Ectodermal cell (in vitro differentiated cells): ENCODE results near the gene SORCS2.

ENCODE experiments used
- H3K27ac ChIP-seq: 2 replicates; pipeline ENCODE4 v1.7.0; 2013; ENCODE audit warnings: mild to moderate bottlenecking, low read depth, low read length; ENCODE audit not compliant: insufficient read depth, poor library complexity, severe bottlenecking
- H3K27me3 ChIP-seq: 2 replicates; pipeline ENCODE4 v1.7.0; 2013; ENCODE audit warnings: mild to moderate bottlenecking, low read length; ENCODE audit not compliant: insufficient read depth, control insufficient read depth, poor library complexity, severe bottlenecking
- H3K36me3 ChIP-seq: one replicate; pipeline ENCODE4 v1.7.0; 2013; ENCODE audit warnings: low read length; ENCODE audit not compliant: control insufficient read depth, insufficient read depth
- H3K4me1 ChIP-seq: one replicate; pipeline ENCODE4 v1.7.0; 2013; ENCODE audit warnings: low read length; ENCODE audit not compliant: control insufficient read depth, insufficient read depth
- H3K4me3 ChIP-seq: 2 replicates; pipeline ENCODE4 v1.7.0; 2013; ENCODE audit warnings: low read depth, low read length, control low read depth; ENCODE audit not compliant: insufficient read depth
- H3K9me3 ChIP-seq: 2 replicates; pipeline ENCODE4 v1.7.0; 2013; ENCODE audit warnings: mild to moderate bottlenecking, low read length, moderate library complexity; ENCODE audit not compliant: control insufficient read depth
- WGBS, 2 experiments: methylation state at CpG; one replicate each; pipeline ENCODE4 v1.1.7; 2013; ENCODE audit warnings: missing lambda C conversion rate in 2 of 2; 5-methylcytosine and 5-hydroxymethylcytosine counted together

SORCS2 gene

DNA sequence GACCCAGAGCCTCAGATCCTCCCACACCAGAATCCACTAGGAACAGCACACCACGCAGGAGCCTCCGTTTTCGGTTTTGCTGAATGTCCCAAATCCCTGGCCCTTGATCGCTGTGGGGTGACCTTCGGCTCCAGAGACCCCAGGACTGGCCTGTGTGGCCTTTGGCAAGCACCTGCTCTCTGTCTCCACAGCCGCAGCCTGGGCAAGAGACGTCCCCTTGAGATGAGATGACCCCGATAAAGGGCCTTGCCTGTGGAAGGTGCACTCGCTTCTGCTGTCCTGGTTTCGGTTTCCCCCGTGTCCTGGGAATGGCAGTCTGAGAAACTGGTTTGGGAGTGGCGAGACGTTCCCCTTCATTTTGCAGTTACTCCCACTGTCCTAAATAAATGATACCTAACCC lies 232.8 kb downstream of the SORCS2 start:
- Histone ChIP-seq H3K36me3 (no peaks in the 10 kb centered on the region), H3K27ac (no peak overlapping the region), H3K4me1 (peaks cover 21% of the 10 kb centered on the region), H3K9me3 (no peaks in the 10 kb centered on the region), H3K4me3 (no peak overlapping the region), H3K27me3 (no peaks in the 10 kb centered on the region)
- 93 to 95% methylated on average over 13 of the region's 13 CpGs for WGBS, 2 experiments

- H3K9me3 ChIP-seq, result no peaks in the 10 kb centered on the region
- H3K4me1 ChIP-seq, result peaks cover 25% of the 10 kb centered on the region
- H3K27me3 ChIP-seq, result no peaks in the 10 kb centered on the region
- H3K36me3 ChIP-seq, result no peaks in the 10 kb centered on the region
- no peak overlapping the region for H3K4me3 ChIP-seq
- H3K27ac ChIP-seq, result no peak overlapping the region
- WGBS, 2 experiments, result 92% methylated on average over 28 of the region's 28 CpGs
Observed at GRCh38 chr4:7425591-7426468, 233.5 kb downstream of the SORCS2 start.

DNA sequence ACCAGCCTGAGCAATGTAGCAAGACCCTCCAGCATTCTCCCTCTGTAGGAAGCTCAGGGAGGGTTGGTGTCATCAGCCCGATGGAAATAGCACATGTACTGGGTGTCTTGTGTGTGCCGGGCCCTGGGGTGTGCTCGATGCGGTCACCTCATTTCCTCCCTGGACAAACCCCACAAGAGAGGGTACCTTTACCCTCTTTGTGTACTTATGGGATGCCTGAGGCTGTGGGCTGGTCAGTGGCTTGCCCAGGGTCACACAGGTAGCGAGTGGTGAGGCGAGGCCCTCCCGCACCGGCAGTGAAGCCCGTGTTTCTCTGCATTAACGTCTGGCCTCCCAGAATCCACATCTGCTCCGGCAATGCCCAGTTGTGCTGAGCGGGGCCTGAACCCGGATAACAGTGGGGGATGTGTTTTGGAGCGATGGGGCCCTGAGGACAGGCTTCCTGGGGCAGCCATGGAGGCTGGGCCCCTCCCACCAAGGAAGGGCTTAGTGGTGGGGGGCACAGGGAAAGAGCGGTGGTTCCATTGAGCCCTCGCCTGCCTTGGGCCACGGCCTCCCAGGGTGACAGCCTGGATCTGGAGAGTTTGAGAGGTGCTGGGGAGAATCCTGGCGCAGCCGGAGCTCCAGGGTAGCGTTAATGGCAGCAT lies 234.3 kb downstream of the SORCS2 start:
- 89 to 90% methylated on average over 20 of the region's 20 CpGs for WGBS, 2 experiments
- Histone ChIP-seq H3K4me1 (peaks cover 25% of the 10 kb centered on the region), H3K27ac (no peak overlapping the region), H3K27me3 (no peaks in the 10 kb centered on the region), H3K36me3 (no peaks in the 10 kb centered on the region), H3K9me3 (no peaks in the 10 kb centered on the region), H3K4me3 (no peak overlapping the region)

GRCh38 chr4:7427361-7427760 lies 235.0 kb downstream of the SORCS2 start:
- no peaks in the 10 kb centered on the region for H3K27me3 ChIP-seq
- no peak overlapping the region for H3K27ac ChIP-seq
- WGBS, 2 experiments, result 73% methylated on average over 10 of the region's 10 CpGs
- no peaks in the 10 kb centered on the region for H3K36me3 ChIP-seq
- H3K4me1 ChIP-seq, result peaks cover 25% of the 10 kb centered on the region
- no peaks in the 10 kb centered on the region for H3K9me3 ChIP-seq
- no peak overlapping the region for H3K4me3 ChIP-seq

GRCh38 chr4:7427831-7428260 lies 235.5 kb downstream of the SORCS2 start:
- Histone ChIP-seq H3K4me1 (peaks cover 25% of the 10 kb centered on the region), H3K36me3 (no peaks in the 10 kb centered on the region), H3K4me3 (no peak overlapping the region), H3K27me3 (no peaks in the 10 kb centered on the region), H3K27ac (peak overlapping the region; percentile 18), H3K9me3 (no peaks in the 10 kb centered on the region)
- 77 to 80% methylated on average over 13 of the region's 13 CpGs for WGBS, 2 experiments

DNA sequence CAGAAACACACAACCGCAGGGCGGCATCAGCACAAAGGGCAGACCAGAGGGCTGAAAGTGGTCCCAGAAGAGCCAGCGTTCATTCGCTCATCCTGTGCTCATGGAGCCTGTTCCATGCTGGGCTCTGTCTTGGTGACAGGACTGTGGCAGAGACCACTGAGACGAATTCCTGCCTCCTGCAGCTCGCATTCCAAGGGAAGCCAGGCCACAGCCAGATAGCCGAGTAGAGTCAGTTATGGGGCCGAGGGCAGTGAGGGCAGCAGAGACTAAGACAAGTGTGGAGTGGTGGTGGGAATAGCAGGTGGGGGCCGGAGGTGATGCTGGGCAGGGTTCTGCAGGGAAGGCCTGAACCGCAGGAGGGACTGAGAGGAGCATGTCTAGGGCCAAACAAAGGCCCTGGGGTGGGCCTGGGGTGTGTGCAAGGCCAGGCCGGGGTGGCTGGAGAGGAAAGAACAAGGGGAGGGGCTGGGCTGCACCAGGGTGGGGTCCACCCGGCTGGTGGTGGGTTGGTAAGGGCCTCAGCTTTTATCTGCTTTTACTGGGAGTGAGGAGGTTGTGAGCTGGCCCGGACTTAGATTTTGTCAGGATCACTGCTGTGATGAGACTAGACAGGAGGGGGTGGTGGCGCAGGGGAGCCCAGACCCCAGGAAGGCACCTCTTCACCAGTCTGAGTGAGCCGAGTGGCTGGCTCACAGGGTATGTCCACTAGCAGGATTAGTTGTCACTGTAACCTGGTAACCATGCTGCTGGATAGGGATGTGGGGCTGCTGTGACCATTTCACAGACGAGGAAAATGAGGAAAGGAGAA lies 236.1 kb downstream of the SORCS2 start:
- Histone ChIP-seq H3K36me3 (no peaks in the 10 kb centered on the region), H3K27ac (peak overlapping the region; percentile 18), H3K9me3 (no peaks in the 10 kb centered on the region), H3K27me3 (no peaks in the 10 kb centered on the region), H3K4me1 (peaks cover 25% of the 10 kb centered on the region), H3K4me3 (no peak overlapping the region)
- WGBS, 2 experiments, result 57 to 60% methylated on average over 16 of the region's 16 CpGs

DNA sequence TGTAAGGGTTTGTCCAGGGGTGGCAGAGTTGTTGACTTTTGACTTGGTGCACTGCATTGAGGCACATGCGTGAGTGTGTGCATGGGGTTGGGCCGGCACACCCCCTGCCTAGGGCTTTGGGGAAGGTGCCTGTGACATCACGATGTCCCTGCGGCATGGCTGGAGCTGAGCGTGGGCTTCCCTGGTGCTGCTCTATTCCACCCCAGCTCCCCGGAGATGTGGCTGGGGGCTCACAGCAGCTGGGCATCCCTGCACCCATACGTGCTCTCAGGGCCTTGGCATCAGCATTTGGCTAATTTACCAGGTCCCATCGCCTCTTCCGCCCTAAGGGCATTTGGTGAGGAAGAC lies 236.7 kb downstream of the SORCS2 start:
- Histone ChIP-seq H3K4me1 (peaks cover 25% of the 10 kb centered on the region), H3K36me3 (no peaks in the 10 kb centered on the region), H3K9me3 (no peaks in the 10 kb centered on the region), H3K27ac (no peak overlapping the region), H3K4me3 (no peak overlapping the region), H3K27me3 (no peaks in the 10 kb centered on the region)
- 89 to 90% methylated on average over 9 of the region's 9 CpGs for WGBS, 2 experiments

DNA sequence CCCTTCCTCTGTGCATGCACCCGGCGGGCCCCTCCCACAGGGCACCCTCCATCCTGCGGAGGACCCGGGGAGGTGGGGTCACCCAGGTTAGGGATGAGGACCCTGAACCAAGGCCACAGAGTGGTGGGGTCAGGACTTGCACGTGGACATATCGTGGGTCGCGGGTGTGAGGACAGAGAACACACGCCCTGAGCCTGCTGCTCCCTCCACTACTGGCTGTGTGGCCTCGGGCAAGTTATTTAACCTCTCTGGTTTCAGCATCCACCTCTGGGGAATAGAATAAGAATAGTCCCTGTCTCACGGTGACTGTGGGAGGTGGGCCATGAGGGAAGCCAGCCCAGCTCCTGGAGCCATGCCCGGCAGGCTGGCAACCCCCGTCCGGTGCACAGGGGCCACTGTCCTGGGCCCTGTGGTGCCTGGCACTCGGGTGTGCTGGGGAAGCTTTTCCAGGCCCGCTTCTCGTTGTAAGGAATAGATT lies 237.3 kb downstream of the SORCS2 start:
- 80 to 82% methylated on average over 17 of the region's 17 CpGs for WGBS, 2 experiments
- H3K9me3 ChIP-seq, result no peaks in the 10 kb centered on the region
- peaks cover 25% of the 10 kb centered on the region for H3K4me1 ChIP-seq
- no peak overlapping the region for H3K27ac ChIP-seq
- H3K27me3 ChIP-seq, result no peaks in the 10 kb centered on the region
- no peaks in the 10 kb centered on the region for H3K36me3 ChIP-seq
- no peak overlapping the region for H3K4me3 ChIP-seq

DNA sequence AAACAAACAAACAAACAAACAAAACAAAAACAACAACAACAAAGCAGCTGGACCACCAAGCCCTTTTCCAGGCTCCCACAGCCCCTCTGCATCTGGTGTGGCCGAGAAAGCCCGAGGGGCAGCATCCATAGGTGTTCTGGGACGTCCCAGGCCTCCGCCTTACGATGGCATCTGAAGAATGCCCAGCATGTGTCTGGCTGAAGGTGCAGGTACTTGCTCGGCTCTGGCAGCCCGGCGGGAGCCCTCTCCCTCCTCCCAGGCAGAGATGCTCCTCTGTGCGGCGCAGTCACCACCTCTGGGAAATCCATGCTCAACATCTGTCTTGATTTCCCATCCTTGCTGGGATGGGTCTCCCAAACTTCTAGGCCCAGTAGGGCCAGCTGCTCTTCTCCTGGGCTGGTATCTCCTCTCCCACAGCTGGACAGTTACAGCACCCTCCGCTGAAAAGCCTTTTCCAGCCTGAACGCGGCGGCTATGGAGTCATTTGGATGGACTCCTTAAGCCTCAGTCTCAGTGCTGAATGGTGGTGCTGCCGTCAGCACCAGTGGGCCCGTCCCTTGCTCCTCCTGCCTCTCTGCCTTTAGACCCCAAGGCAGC lies 238.1 kb downstream of the SORCS2 start:
- Histone ChIP-seq H3K4me3 (no peak overlapping the region), H3K27ac (no peak overlapping the region), H3K27me3 (no peaks in the 10 kb centered on the region), H3K36me3 (no peaks in the 10 kb centered on the region), H3K4me1 (peaks cover 26% of the 10 kb centered on the region), H3K9me3 (no peaks in the 10 kb centered on the region)
- 56 to 60% methylated on average over 16 of the region's 16 CpGs for WGBS, 2 experiments
